ENCODE data around the gene RBMS3. TPM values are rescaled to one million over a fixed set of nuclear protein-coding genes. Genes with fewer than 3 reads are reported as not detected.

The RBMS3 gene
- total RNA-seq, 1 donor from 2014 or later = 0.47 TPM

DNA sequence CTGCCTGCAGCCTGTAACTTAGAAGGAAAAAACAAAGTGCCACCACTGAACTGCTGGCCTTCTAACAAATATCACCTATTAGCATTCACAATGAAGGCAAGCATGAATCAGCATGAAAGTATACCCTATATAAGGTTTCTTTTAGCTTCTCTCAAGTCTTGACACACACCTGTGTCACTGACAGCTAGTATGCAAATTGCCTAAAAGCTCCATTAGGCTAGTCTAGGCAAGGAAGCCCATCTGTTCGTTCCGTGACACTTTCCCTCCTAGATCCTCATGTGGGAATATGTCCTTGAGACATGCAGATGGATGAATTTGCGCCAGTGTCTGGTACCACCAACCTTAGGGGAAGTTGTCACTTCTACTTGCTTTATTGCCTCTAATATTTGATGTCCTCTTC, 129.3 kb downstream of the RBMS3 start:
- no peak for TF ChIP-seq EZH2phosphoT487 (IDR thresholded peaks at IDR 0.05)
- Histone ChIP-seq H3K36me3 (no peaks in the 10 kb centered on the region), H3K9me3 (ENCODE audit: low read depth) (no peaks in the 10 kb centered on the region), H3F3A (ENCODE audit: low read depth) (no peaks in the 10 kb centered on the region), H2AFZ (replicated peaks) (no peak overlapping the region), H3K4me1 (peaks cover 3% of the 10 kb centered on the region), H3K4me2 (no peak overlapping the region), H3K79me2 (ENCODE audit: low read depth) (no peaks in the 10 kb centered on the region), H4K20me1 (ENCODE audit: low read depth) (no peaks in the 10 kb centered on the region), H3K4me3 (no peak overlapping the region), H3K27me3 (no peaks in the 10 kb centered on the region), H3K27ac (no peak overlapping the region), H3K9ac (no peak overlapping the region)
- no peaks in the 10 kb centered on the region for H3K36me3 Mint-ChIP-seq
- H3K4me3 Mint-ChIP-seq = no peak overlapping the region
- no peak overlapping the region for H3K27ac Mint-ChIP-seq
- peaks cover 31% of the 10 kb centered on the region for H3K4me1 Mint-ChIP-seq
- no peak for DNase-seq (ENCODE audit: low spot score)
- peaks cover under 1% of the 10 kb centered on the region for H3K27me3 Mint-ChIP-seq (ENCODE audit: insufficient read depth, low read depth)
- no peaks in the 10 kb centered on the region for H3K9me3 Mint-ChIP-seq

DNA sequence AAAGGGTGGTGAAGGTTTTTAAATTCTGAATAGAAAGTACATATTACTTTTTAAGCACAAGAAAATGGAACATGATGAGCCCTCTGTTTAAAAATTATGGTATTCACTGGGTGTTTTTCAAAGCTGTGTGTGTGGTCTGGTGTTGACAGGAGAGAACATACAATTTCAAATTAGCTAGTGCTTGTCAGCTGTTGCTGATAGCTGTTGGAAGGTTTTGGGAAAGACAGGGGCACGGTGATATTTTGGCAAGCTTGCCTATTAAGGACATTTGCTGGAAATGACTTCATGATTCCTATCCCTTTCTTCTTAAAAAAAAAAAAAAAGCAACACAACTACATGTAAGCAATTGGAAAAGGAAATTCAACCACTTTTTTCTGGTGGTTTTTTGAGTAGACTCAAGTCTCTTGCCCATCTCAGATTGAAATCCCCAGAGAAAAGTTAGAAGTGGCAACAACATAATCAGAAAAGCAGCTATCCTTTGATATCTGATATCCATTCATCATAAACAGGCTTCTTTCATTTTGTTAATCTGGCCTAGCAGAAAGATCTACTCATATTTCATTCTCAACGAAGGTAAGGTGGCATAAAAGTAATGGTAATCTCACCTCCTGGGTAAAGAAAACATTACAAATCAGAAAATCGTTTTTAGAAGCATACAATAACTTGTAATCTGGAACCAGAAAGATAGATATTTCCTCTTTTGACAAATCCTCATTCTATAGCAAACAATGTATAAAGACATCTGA, 130.0 kb downstream of the RBMS3 start:
- no peak overlapping the region for H3K4me3 ChIP-seq
- H3K9me3 ChIP-seq (ENCODE audit: low read depth) = no peaks in the 10 kb centered on the region
- H3K9me3 Mint-ChIP-seq = no peaks in the 10 kb centered on the region
- peaks cover 27% of the 10 kb centered on the region for H3K4me1 Mint-ChIP-seq
- peaks cover 3% of the 10 kb centered on the region for H3K4me1 ChIP-seq
- no peak overlapping the region for H3K27ac ChIP-seq
- H3K36me3 ChIP-seq = no peaks in the 10 kb centered on the region
- no peaks in the 10 kb centered on the region for H4K20me1 ChIP-seq (ENCODE audit: low read depth)
- H3K4me2 ChIP-seq = no peak overlapping the region
- no peak overlapping the region for H3K9ac ChIP-seq
- no peaks in the 10 kb centered on the region for H3K27me3 ChIP-seq
- no peak overlapping the region for H3K4me3 Mint-ChIP-seq
- no peak overlapping the region for H2AFZ ChIP-seq (replicated peaks)
- H3F3A ChIP-seq (ENCODE audit: low read depth) = no peaks in the 10 kb centered on the region
- DNase-seq (ENCODE audit: low spot score) = no peak
- no peaks in the 10 kb centered on the region for H3K79me2 ChIP-seq (ENCODE audit: low read depth)
- H3K27ac Mint-ChIP-seq = no peak overlapping the region
- peaks cover 3% of the 10 kb centered on the region for H3K27me3 Mint-ChIP-seq (ENCODE audit: insufficient read depth, low read depth)
- H3K36me3 Mint-ChIP-seq = no peaks in the 10 kb centered on the region
- TF ChIP-seq EZH2phosphoT487 (IDR thresholded peaks at IDR 0.05) (no peak), EZH2 (IDR thresholded peaks at IDR 0.05) (no peak)
- TF ChIP-seq, protein P1, sequence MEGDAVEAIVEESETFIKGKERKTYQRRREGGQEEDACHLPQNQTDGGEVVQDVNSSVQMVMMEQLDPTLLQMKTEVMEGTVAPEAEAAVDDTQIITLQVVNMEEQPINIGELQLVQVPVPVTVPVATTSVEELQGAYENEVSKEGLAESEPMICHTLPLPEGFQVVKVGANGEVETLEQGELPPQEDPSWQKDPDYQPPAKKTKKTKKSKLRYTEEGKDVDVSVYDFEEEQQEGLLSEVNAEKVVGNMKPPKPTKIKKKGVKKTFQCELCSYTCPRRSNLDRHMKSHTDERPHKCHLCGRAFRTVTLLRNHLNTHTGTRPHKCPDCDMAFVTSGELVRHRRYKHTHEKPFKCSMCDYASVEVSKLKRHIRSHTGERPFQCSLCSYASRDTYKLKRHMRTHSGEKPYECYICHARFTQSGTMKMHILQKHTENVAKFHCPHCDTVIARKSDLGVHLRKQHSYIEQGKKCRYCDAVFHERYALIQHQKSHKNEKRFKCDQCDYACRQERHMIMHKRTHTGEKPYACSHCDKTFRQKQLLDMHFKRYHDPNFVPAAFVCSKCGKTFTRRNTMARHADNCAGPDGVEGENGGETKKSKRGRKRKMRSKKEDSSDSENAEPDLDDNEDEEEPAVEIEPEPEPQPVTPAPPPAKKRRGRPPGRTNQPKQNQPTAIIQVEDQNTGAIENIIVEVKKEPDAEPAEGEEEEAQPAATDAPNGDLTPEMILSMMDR (IDR thresholded peaks at IDR 0.05) = no peak

DNA sequence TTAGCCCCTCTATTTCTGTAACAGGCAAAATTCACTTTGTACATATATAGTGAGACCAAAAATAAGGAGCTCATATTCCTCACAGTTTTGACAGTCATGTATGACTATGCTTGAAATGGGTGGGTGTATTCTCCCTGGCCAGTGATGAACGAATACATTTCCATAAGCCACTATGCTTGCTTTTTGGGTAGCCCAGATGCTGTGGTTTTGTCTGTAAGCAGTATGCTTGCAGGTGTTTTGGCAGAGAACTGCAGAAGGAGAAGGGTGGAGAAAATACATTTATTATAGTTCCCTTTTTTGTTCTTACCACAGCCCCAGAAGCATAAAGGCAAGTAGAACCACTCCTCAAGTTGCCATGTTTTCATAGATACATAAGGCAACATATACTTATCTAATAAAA, 131.2 kb downstream of the RBMS3 start:
- no peak overlapping the region for H3K27ac ChIP-seq
- Mint-ChIP-seq H3K9me3 (no peaks in the 10 kb centered on the region), H3K4me1 (peaks cover 28% of the 10 kb centered on the region), H3K4me3 (no peak overlapping the region), H3K36me3 (no peaks in the 10 kb centered on the region), H3K27me3 (ENCODE audit: insufficient read depth, low read depth) (peaks cover 3% of the 10 kb centered on the region), H3K27ac (no peak overlapping the region)
- no peak for TF ChIP-seq EZH2phosphoT487 (IDR thresholded peaks at IDR 0.05)
- no peak for TF ChIP-seq EZH2 (IDR thresholded peaks at IDR 0.05)
- TF ChIP-seq, protein P1 (IDR thresholded peaks at IDR 0.05) = no peak
- H2AFZ ChIP-seq (replicated peaks) = no peak overlapping the region
- H3K79me2 ChIP-seq (ENCODE audit: low read depth) = no peaks in the 10 kb centered on the region
- H3K9me3 ChIP-seq (ENCODE audit: low read depth) = no peaks in the 10 kb centered on the region
- no peaks in the 10 kb centered on the region for H3K36me3 ChIP-seq
- H3K4me1 ChIP-seq = peaks cover 3% of the 10 kb centered on the region
- H3K9ac ChIP-seq = no peak overlapping the region
- no peak overlapping the region for H3K4me2 ChIP-seq
- H4K20me1 ChIP-seq (ENCODE audit: low read depth) = no peaks in the 10 kb centered on the region
- H3K4me3 ChIP-seq = no peak overlapping the region
- DNase-seq (ENCODE audit: low spot score) = no peak
- H3K27me3 ChIP-seq = no peaks in the 10 kb centered on the region
- no peaks in the 10 kb centered on the region for H3F3A ChIP-seq (ENCODE audit: low read depth)

DNA sequence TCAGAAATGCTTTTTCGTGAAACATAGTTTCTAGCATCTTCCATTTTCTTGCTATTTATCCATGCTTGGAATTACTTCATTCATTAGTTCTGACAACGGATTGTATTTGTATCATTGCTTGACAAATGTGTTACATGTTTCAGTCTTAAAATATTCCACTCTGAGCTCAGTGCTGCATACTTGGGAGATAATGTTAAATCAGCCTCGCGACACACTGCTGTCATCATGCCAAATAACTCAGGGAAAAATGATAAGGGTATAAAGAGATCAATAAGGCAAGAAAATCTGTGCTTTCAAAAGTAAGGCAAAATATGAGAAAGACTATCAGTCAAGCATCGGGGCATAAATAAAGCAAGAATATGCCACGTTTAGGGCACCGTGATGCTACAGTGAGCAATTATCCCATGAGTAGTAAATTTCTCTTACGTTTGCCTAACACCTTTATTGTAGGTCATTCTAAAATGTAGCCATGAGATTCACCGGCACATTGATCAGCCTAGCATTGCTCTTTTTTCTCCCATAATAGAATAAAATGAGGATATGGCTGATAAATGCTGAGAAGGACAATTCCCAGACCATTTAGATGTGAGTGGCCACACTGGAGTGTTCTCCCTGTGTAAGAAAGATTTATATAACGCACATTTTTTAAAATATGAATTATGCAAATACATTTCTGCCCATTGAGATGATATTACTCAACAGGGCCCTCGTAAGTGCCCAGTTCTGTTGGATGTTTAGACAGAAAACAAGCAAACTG, 133.8 kb downstream of the RBMS3 start:
- H3K4me2 ChIP-seq = no peak overlapping the region
- peaks cover 26% of the 10 kb centered on the region for H3K4me1 Mint-ChIP-seq
- H3K79me2 ChIP-seq (ENCODE audit: low read depth) = no peaks in the 10 kb centered on the region

More for the DNA sequence above, 133.8 kb downstream of the RBMS3 start:
- Histone ChIP-seq H3K27me3 (no peaks in the 10 kb centered on the region), H2AFZ (replicated peaks) (no peak overlapping the region), H3K9me3 (ENCODE audit: low read depth) (no peaks in the 10 kb centered on the region), H3K9ac (no peak overlapping the region), H3K27ac (no peak overlapping the region), H3K36me3 (no peaks in the 10 kb centered on the region), H4K20me1 (ENCODE audit: low read depth) (no peaks in the 10 kb centered on the region), H3F3A (ENCODE audit: low read depth) (no peaks in the 10 kb centered on the region), H3K4me1 (peaks cover 3% of the 10 kb centered on the region), H3K4me3 (no peak overlapping the region)
- H3K9me3 Mint-ChIP-seq = no peaks in the 10 kb centered on the region
- DNase-seq (ENCODE audit: low spot score) = no peak
- peaks cover 3% of the 10 kb centered on the region for H3K27me3 Mint-ChIP-seq (ENCODE audit: insufficient read depth, low read depth)
- H3K4me3 Mint-ChIP-seq = no peak overlapping the region
- H3K36me3 Mint-ChIP-seq = no peaks in the 10 kb centered on the region
- no peak for TF ChIP-seq EZH2phosphoT487 (IDR thresholded peaks at IDR 0.05)
- TF ChIP-seq EZH2 (IDR thresholded peaks at IDR 0.05) = no peak
- TF ChIP-seq, protein P1 (IDR thresholded peaks at IDR 0.05) = no peak
- no peak overlapping the region for H3K27ac Mint-ChIP-seq
